Vagina (tissue), 2 donors: ENCODE measurements around the gene CBLB.

Source experiments
- CTCF ChIP-seq, 3 experiments: fragments of 450-650 bp in 2 of 3; fragments of 200-600 bp in 1 of 3; sonication (generic) in 1 of 3; IDR thresholded peaks; one replicate each; pipeline ENCODE4 v1.5.1; 2017 to 2019; ENCODE audit warnings: antibody characterized with exemption in 3 of 3, mild to moderate bottlenecking in 2 of 3, moderate library complexity in 2 of 3
- POLR2A ChIP-seq, 2 donors: fragments of 450-650 bp; IDR thresholded peaks; one replicate each; pipeline ENCODE4 v1.6.1; 2017; ENCODE audit warnings: antibody characterized with exemption in 2 of 2, mild to moderate bottlenecking in 2 of 2, moderate library complexity in 2 of 2
- POLR2AphosphoS5 ChIP-seq, 2 donors: sonication (generic); formaldehyde crosslinking; IDR thresholded peaks; one replicate each; pipeline ENCODE4 v1.9.0; 2017; ENCODE audit warnings: antibody characterized with exemption in 2 of 2, mild to moderate bottlenecking in 2 of 2, low read depth in 1 of 2; ENCODE audit not compliant: insufficient read depth in 1 of 2

- no peak for TF ChIP-seq CTCF (IDR thresholded peaks at IDR 0.05)
- no peak for TF ChIP-seq POLR2AphosphoS5 (IDR thresholded peaks at IDR 0.05; ENCODE audit: insufficient read depth in 1 of 2, low read depth in 1 of 2)
- no peak for TF ChIP-seq POLR2A (IDR thresholded peaks at IDR 0.05)
Measured at GRCh38 chr3:105837143-105837740, 31.6 kb downstream of the CBLB start.
